ENCODE results near the gene PTPRN2.
"Not testable (repeated sequence)": the region's sequence is repeated elsewhere in the genome, so short reads cannot be mapped to it uniquely, and the experiment has no call there.

PTPRN2 gene

GRCh38 chr7:158244873-158245723, 342.5 kb downstream of the PTPRN2 start:
- no peak for DNase-seq (ENCODE audit: low read depth in 4 of 4, low spot score in 1 of 4)

- no peak for DNase-seq (ENCODE audit: low read depth in 4 of 4, low spot score in 1 of 4)
These were observed 343.2 kb downstream of the PTPRN2 start for GRCh38 chr7:158244430-158244829.

- DNase-seq (ENCODE audit: low read depth in 4 of 4, low spot score in 1 of 4): no peak
These were observed 345.7 kb downstream of the PTPRN2 start for GRCh38 chr7:158241919-158242318.

GRCh38 chr7:158240801-158241200, 346.8 kb downstream of the PTPRN2 start:
- no peak for DNase-seq (ENCODE audit: low read depth in 4 of 4, low spot score in 1 of 4)

- DNase-seq (ENCODE audit: low read depth in 4 of 4, low spot score in 1 of 4): no peak
These were observed 348.2 kb downstream of the PTPRN2 start for GRCh38 chr7:158239290-158239981.

GRCh38 chr7:158238616-158239289, 348.9 kb downstream of the PTPRN2 start:
- DNase-seq (ENCODE audit: low read depth in 4 of 4, low spot score in 1 of 4): no peak

- no peak for DNase-seq (ENCODE audit: low read depth in 4 of 4, low spot score in 1 of 4)
These were observed 349.8 kb downstream of the PTPRN2 start for GRCh38 chr7:158237672-158238335.

DNA sequence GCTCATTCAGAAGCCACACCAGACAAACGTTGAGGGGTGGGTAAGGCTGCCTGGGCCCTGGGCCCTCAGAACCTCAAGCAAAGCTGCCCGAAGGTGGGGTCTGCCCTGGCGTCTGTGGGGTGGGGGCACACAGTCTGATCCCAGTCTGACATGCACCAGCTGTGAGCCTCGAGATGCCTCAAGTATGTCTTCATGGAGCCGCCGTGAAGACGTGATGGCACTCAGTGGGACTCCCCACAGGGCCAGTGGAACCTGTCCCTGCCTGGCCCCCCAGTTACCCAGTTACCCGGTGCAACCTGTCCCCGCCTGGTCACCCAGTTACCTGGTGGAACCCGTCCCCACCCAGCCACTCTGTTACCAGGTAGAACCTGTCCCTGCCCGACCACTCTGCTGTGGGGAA, 351.2 kb downstream of the PTPRN2 start:
- DNase-seq (ENCODE audit: low read depth in 4 of 4, low spot score in 1 of 4): no peak

- no peak for DNase-seq (ENCODE audit: low read depth in 4 of 4, low spot score in 1 of 4)
These were observed 351.8 kb downstream of the PTPRN2 start for GRCh38 chr7:158235862-158236261.

- no peak for DNase-seq (ENCODE audit: low read depth in 4 of 4, low spot score in 1 of 4)
These were observed 357.7 kb downstream of the PTPRN2 start for GRCh38 chr7:158229945-158230344.

DNA sequence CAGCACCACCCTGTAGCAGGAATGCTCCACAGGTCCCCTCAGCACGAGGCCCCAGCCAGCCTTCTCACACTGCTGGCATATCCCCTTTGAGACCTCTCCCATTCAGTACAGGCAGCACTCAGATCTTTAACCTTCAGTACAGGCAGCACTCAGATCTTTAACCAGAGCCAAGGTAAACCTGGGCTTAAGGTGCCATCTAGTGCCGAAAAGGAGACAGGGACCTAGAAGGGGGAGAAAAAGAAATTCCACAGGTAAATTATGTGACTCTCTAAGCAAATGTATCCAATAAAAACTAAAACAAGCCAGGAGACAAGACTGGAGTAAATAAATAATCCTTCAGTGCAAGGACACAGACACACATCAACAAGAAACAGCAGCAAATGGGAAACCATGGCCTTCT, 358.6 kb downstream of the PTPRN2 start:
- no peak for DNase-seq (ENCODE audit: low read depth in 4 of 4, low spot score in 1 of 4)

DNA sequence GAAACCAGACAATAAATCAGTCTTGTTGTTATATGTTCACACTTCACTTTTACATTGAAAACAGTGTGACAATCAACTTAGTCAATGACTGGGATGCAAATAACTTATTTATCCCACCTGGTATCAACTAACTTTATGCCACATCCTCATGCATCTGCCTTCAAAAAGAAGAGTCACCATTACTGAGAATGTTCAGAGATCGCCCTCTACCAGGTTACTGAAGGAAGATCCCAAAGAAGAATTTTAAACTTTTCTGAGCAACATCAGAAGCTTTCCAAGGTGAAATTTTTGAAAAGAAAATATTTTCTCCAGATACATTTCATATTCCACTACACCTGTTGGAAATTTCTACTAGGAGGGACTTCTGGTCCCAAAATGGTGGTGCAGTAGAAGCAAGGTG, 359.5 kb downstream of the PTPRN2 start:
- DNase-seq (ENCODE audit: low read depth in 4 of 4, low spot score in 1 of 4): no peak

- DNase-seq (ENCODE audit: low read depth in 4 of 4, low spot score in 1 of 4): no peak
These were observed 360.2 kb downstream of the PTPRN2 start for GRCh38 chr7:158227258-158227984.

- DNase-seq (ENCODE audit: low read depth in 4 of 4, low spot score in 1 of 4): no peak
These were observed 371.4 kb downstream of the PTPRN2 start for GRCh38 chr7:158216198-158216597.

DNA sequence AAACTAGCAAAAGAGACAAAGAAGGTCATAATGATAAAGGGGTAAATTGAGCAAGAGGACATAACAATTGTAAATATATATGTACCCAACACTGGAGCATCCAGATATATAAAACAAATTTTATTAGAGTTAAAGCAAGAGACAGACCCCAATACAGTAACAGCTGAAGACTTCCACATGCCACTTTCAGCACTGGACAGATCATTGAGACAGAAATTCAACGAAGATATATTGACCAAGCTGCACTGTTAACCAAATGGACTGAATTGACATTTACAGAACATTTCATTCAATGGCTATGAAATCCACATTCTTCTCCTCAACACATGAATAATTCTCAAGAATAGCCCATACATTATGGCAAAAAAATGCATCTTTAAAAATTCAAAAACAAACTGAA, 378.2 kb downstream of the PTPRN2 start:
- no peak for DNase-seq (ENCODE audit: low read depth in 4 of 4, low spot score in 1 of 4)

GRCh38 chr7:158206341-158206740, 381.3 kb downstream of the PTPRN2 start:
- DNase-seq (ENCODE audit: low read depth in 4 of 4, low spot score in 1 of 4): no peak

GRCh38 chr7:158204453-158204852, 383.2 kb downstream of the PTPRN2 start:
- no peak for DNase-seq (ENCODE audit: low read depth in 4 of 4, low spot score in 1 of 4)

DNA sequence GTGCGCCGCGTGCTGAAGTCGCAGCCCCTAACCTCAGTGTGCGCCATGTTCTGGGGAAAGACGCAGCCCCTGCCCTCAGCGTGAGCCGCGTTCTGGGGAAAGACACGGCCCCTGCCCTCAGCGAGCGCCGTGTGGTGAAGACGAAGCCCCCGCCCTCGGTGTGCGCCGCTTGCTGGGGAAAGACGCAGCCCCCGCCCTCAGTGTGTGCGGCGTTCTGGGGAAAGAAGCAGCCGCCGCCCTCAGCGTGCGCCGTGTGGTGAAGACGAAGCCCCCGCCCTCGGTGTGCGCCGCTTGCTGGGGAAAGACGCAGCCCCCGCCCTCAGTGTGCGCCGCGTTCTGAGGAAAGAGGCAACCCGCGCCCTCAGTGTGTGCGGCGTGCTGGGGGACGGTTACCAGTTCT, 383.7 kb downstream of the PTPRN2 start:
- not testable (repeated sequence) for DNase-seq (ENCODE audit: low read depth in 4 of 4, low spot score in 1 of 4)

- DNase-seq (ENCODE audit: low read depth in 4 of 4, low spot score in 1 of 4): no peak
These were observed 393.2 kb downstream of the PTPRN2 start for GRCh38 chr7:158194365-158194900.

DNA sequence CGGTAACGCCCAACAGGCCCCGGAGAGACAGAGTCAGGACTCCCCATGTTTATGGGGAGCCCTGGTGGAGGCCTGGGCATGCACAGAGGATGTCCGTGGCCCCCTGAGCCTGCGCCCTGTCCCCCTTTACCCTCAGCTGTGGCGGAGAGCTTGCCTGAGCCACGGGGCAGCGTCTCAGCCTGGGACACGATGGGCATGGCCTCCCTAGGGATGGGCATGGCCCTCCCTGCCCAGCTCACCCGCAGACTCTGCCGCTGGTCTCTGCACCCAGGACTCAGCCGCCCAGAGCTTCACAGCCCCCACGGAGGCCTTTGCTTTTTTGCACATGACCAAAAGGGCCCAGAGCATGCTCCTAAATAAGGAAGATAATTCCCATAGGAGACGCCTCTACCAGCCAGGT, 394.2 kb downstream of the PTPRN2 start:
- no peak for DNase-seq (ENCODE audit: low read depth in 4 of 4, low spot score in 1 of 4)

- DNase-seq (ENCODE audit: low read depth in 4 of 4, low spot score in 1 of 4): no peak
These were observed 394.7 kb downstream of the PTPRN2 start for GRCh38 chr7:158192956-158193355.
